Neural progenitor cell (in vitro differentiated cells): Measurements from ENCODE around the gene HDAC7. TPM values are rescaled to one million over a fixed set of nuclear protein-coding genes. Genes with fewer than 3 reads are reported as not detected.

Experiments
- DNase-seq: peaks from one replicate; pipeline ENCODE4 v3.0.0-alpha.2; 2016; ENCODE audit warnings: low spot score
- H2AFZ ChIP-seq: fragments of 200-600 bp; sonication (generic); replicated peaks from 2 replicates; pipeline ENCODE4 v1.6.1; 2016; ENCODE audit warnings: antibody characterized with exemption
- H3F3A ChIP-seq: fragments of 200-600 bp; sonication (generic); 2 replicates; pipeline ENCODE4 v1.6.1; 2016; ENCODE audit warnings: antibody characterized with exemption, low read depth
- H3K27ac ChIP-seq: fragments of 200-600 bp; sonication (generic); 2 replicates; pipeline ENCODE4 v1.5.1; 2016; ENCODE audit warnings: mild to moderate bottlenecking
- H3K27me3 ChIP-seq: fragments of 200-600 bp; sonication (generic); 2 replicates; pipeline ENCODE4 v1.6.1; 2016; ENCODE audit warnings: mild to moderate bottlenecking, moderate library complexity
- H3K36me3 ChIP-seq: fragments of 200-600 bp; sonication (generic); 2 replicates; pipeline ENCODE4 v1.5.1; 2016
- H3K4me1 ChIP-seq: fragments of 200-600 bp; sonication (generic); 2 replicates; pipeline ENCODE4 v1.6.1; 2016; ENCODE audit warnings: mixed run types
- H3K4me2 ChIP-seq: fragments of 200-600 bp; sonication (generic); 2 replicates; pipeline ENCODE4 v1.6.1; 2016
- H3K4me3 ChIP-seq: fragments of 200-600 bp; sonication (generic); 2 replicates; pipeline ENCODE4 v1.5.1; 2016
- H3K79me2 ChIP-seq: fragments of 200-600 bp; sonication (generic); 2 replicates; pipeline ENCODE4 v1.6.1; 2016; ENCODE audit warnings: low read depth
- H3K9ac ChIP-seq: fragments of 200-600 bp; sonication (generic); 2 replicates; pipeline ENCODE4 v1.6.1; 2016
- H3K9me3 ChIP-seq: fragments of 200-600 bp; sonication (generic); 2 replicates; pipeline ENCODE4 v1.5.1; 2016; ENCODE audit warnings: low read depth
- H4K20me1 ChIP-seq: fragments of 200-600 bp; sonication (generic); 2 replicates; pipeline ENCODE4 v1.6.1; 2016; ENCODE audit warnings: low read depth
- H3K27ac Mint-ChIP-seq: 3 replicates; pipeline ENCODE4 v1.8.0; 2021; ENCODE audit warnings: mixed read lengths
- H3K27me3 Mint-ChIP-seq: 2 replicates; pipeline ENCODE4 v1.8.0; 2022; ENCODE audit warnings: low read depth, mild to moderate bottlenecking, inconsistent platforms, moderate library complexity, mixed read lengths; ENCODE audit not compliant: insufficient read depth
- H3K36me3 Mint-ChIP-seq: 3 replicates; pipeline ENCODE4 v1.8.0; 2021; ENCODE audit warnings: mixed read lengths
- H3K4me1 Mint-ChIP-seq: 3 replicates; pipeline ENCODE4 v1.8.0; 2021; ENCODE audit warnings: mixed read lengths
- H3K4me3 Mint-ChIP-seq: 3 replicates; pipeline ENCODE4 v1.8.0; 2021; ENCODE audit warnings: mild to moderate bottlenecking, moderate library complexity, mixed read lengths
- H3K9me3 Mint-ChIP-seq: 3 replicates; pipeline ENCODE4 v1.8.0; 2020; ENCODE audit warnings: mixed read lengths
- CTCF ChIP-seq: fragments of 200-600 bp; sonication (generic); IDR thresholded peaks from 2 replicates; pipeline ENCODE4 v1.5.1; 2017; ENCODE audit warnings: antibody characterized with exemption, mild to moderate bottlenecking
- EZH2 ChIP-seq: fragments of 200-600 bp; sonication (generic); IDR thresholded peaks from 2 replicates; pipeline ENCODE4 v1.6.1; 2017; ENCODE audit warnings: antibody characterized with exemption, mild to moderate bottlenecking, moderate library complexity
- EZH2phosphoT487 ChIP-seq: fragments of 200-600 bp; sonication (generic); IDR thresholded peaks from 2 replicates; pipeline ENCODE4 v1.6.1; 2017; ENCODE audit warnings: antibody characterized with exemption
- total RNA-seq: library from RNA; depleted of rRNA; stranded (reverse); fragments of >200 nt; gene quantifications from 2 replicates; pipeline ENCODE4 v1.2.3, GENCODE V29; 2015; ENCODE audit warnings: low replicate concordance

Gene HDAC7
- total RNA-seq, 1 donor from 2014 or later: 7.2 TPM

GRCh38 chr12:47769234-47770085 is 50.2 kb downstream of the HDAC7 start:
- Histone ChIP-seq H3F3A (peaks cover 21% of the 10 kb centered on the region), H2AFZ (no peak overlapping the region)

GRCh38 chr12:47768323-47768811 is 51.3 kb downstream of the HDAC7 start:
- Histone ChIP-seq H3K79me2 (no peaks in the 10 kb centered on the region), H3K4me1 (peaks cover 7% of the 10 kb centered on the region), H3K36me3 (no peaks in the 10 kb centered on the region), H3K27ac (no peak overlapping the region), H3F3A (peaks cover 21% of the 10 kb centered on the region), H4K20me1 (no peaks in the 10 kb centered on the region), H3K9me3 (no peaks in the 10 kb centered on the region), H3K27me3 (peaks cover 11% of the 10 kb centered on the region), H3K4me2 (no peak overlapping the region), H2AFZ (no peak overlapping the region), H3K4me3 (no peak overlapping the region), H3K9ac (no peak overlapping the region)
- Mint-ChIP-seq H3K9me3 (no peaks in the 10 kb centered on the region), H3K36me3 (no peaks in the 10 kb centered on the region), H3K27me3 (peaks cover 11% of the 10 kb centered on the region), H3K27ac (no peak overlapping the region), H3K4me3 (no peak overlapping the region), H3K4me1 (peaks cover 22% of the 10 kb centered on the region)
- no peak for TF ChIP-seq EZH2phosphoT487
- TF ChIP-seq EZH2: no peak
- TF ChIP-seq CTCF: no peak
- peak; percentile 50 for DNase-seq

More at GRCh38 chr12:47769234-47770085, 50.2 kb downstream of the HDAC7 start:
- peaks cover 13% of the 10 kb centered on the region for H3K27me3 Mint-ChIP-seq
- H3K27ac Mint-ChIP-seq: no peak overlapping the region
- no peaks in the 10 kb centered on the region for H3K9me3 Mint-ChIP-seq
- no peak for TF ChIP-seq EZH2
- Histone ChIP-seq H3K36me3 (no peaks in the 10 kb centered on the region), H3K4me3 (no peak overlapping the region), H3K79me2 (no peaks in the 10 kb centered on the region), H3K27ac (no peak overlapping the region), H3K4me2 (no peak overlapping the region), H3K9ac (no peak overlapping the region), H3K4me1 (peaks cover 7% of the 10 kb centered on the region), H4K20me1 (no peaks in the 10 kb centered on the region), H3K9me3 (no peaks in the 10 kb centered on the region), H3K27me3 (peaks cover 22% of the 10 kb centered on the region)
- no peaks in the 10 kb centered on the region for H3K36me3 Mint-ChIP-seq
- no peak for DNase-seq
- H3K4me3 Mint-ChIP-seq: no peak overlapping the region
- peaks cover 22% of the 10 kb centered on the region for H3K4me1 Mint-ChIP-seq

GRCh38 chr12:47767216-47767724 is 52.4 kb downstream of the HDAC7 start:
- Histone ChIP-seq H3K27me3 (peaks cover 5% of the 10 kb centered on the region), H4K20me1 (no peaks in the 10 kb centered on the region), H3K4me1 (peaks cover under 1% of the 10 kb centered on the region), H3K9ac (no peak overlapping the region), H3K27ac (no peak overlapping the region), H3K4me2 (no peak overlapping the region), H3K36me3 (no peaks in the 10 kb centered on the region), H3K4me3 (no peak overlapping the region), H3F3A (peaks cover 15% of the 10 kb centered on the region), H2AFZ (no peak overlapping the region), H3K9me3 (no peaks in the 10 kb centered on the region), H3K79me2 (no peaks in the 10 kb centered on the region)
- Mint-ChIP-seq H3K9me3 (no peaks in the 10 kb centered on the region), H3K36me3 (no peaks in the 10 kb centered on the region), H3K27me3 (peaks cover 11% of the 10 kb centered on the region), H3K27ac (no peak overlapping the region), H3K4me3 (no peak overlapping the region), H3K4me1 (peaks cover 25% of the 10 kb centered on the region)
- peak; percentile 48 for DNase-seq
- TF ChIP-seq EZH2: no peak
- peak; percentile 66 for TF ChIP-seq CTCF
